Calu3 (cell line): ENCODE measurements around the gene ANKLE2. TPM values are rescaled to one million over a fixed set of nuclear protein-coding genes. Genes with fewer than 3 reads are reported as not detected.
A peak's percentile ranks its signal among the peaks of the same experiment; 100 is the strongest.

ENCODE experiments used
- BruUV-seq: library from RNA; stranded (reverse); fragments of 400-500 nt; replicated peaks from 2 replicates; lab custom pipeline; 2021; lab: Mats Ljungman, UMichigan
- CTCF ChIA-PET: fragments of 300-600 bp; sonication (Branson Sonifier 250); formaldehyde crosslinking; loops from one replicate; lab custom pipeline; 2022; ENCODE audit warnings: antibody characterized with exemption; lab: Charles Lee
- DNase-seq: peaks from one replicate; pipeline ENCODE4 v3.0.0; 2022
- H3K27ac Mint-ChIP-seq: one replicate; pipeline ENCODE4 v1.8.0; 2022; ENCODE audit warnings: mixed read lengths; ENCODE audit not compliant: unreplicated experiment
- H3K27me3 Mint-ChIP-seq: one replicate; pipeline ENCODE4 v1.8.0; 2022; ENCODE audit warnings: mixed read lengths; ENCODE audit not compliant: unreplicated experiment
- H3K36me3 Mint-ChIP-seq: one replicate; pipeline ENCODE4 v1.8.0; 2022; ENCODE audit warnings: mild to moderate bottlenecking, moderate library complexity, mixed read lengths; ENCODE audit not compliant: insufficient read depth, unreplicated experiment
- H3K4me1 Mint-ChIP-seq: one replicate; pipeline ENCODE4 v1.8.0; 2022; ENCODE audit warnings: mild to moderate bottlenecking, low read depth, mixed read lengths; ENCODE audit not compliant: unreplicated experiment
- H3K4me3 Mint-ChIP-seq: one replicate; pipeline ENCODE4 v1.8.0; 2022; ENCODE audit warnings: mild to moderate bottlenecking, low read depth, moderate library complexity, mixed read lengths; ENCODE audit not compliant: unreplicated experiment
- H3K9me3 Mint-ChIP-seq: one replicate; pipeline ENCODE4 v1.8.0; 2022; ENCODE audit warnings: low read depth, mixed read lengths; ENCODE audit not compliant: unreplicated experiment
- CTCF ChIP-seq: fragments of 200-600 bp; IDR thresholded peaks from one replicate; pipeline ENCODE4 v1.8.0; 2022; ENCODE audit warnings: antibody characterized with exemption; ENCODE audit not compliant: unreplicated experiment
- intact Hi-C: fragments of 100-400 bp; cut with micrococcal nuclease; formaldehyde crosslinking; loops from one replicate; pipeline ENCODE4 v1.10.0; 2022; ENCODE audit not compliant: unreplicated experiment
- total RNA-seq: library from RNA; stranded (reverse); gene quantifications from 2 replicates; pipeline ENCODE4 v1.2.3, GENCODE V29; 2022

The ANKLE2 gene
- total RNA-seq, 1 experiment from 2014 or later = 190 TPM

- peaks cover 97% of the 10 kb centered on the region for H3K36me3 Mint-ChIP-seq
- H3K4me1 Mint-ChIP-seq = peaks cover 8% of the 10 kb centered on the region
- no peak for TF ChIP-seq CTCF
- DNase-seq = no peak
- H3K27ac Mint-ChIP-seq = no peak overlapping the region
- BruUV-seq = no TSS peak
- no peaks in the 10 kb centered on the region for H3K9me3 Mint-ChIP-seq
- H3K27me3 Mint-ChIP-seq = no peaks in the 10 kb centered on the region
- H3K4me3 Mint-ChIP-seq = no peak overlapping the region
- intact Hi-C loops = no loop called here
- CTCF ChIA-PET = no interaction called here
Observed at GRCh38 chr12:132747896-132748295, 13.7 kb downstream of the ANKLE2 start.

GRCh38 chr12:132747395-132747794, 14.2 kb downstream of the ANKLE2 start:
- no peak for TF ChIP-seq CTCF
- Mint-ChIP-seq H3K27ac (no peak overlapping the region), H3K4me3 (no peak overlapping the region), H3K27me3 (no peaks in the 10 kb centered on the region), H3K9me3 (peaks cover 3% of the 10 kb centered on the region), H3K36me3 (peaks cover 97% of the 10 kb centered on the region), H3K4me1 (peaks cover 14% of the 10 kb centered on the region)
- intact Hi-C loops = no loop called here
- CTCF ChIA-PET = no interaction called here
- DNase-seq = no peak
- no TSS peak for BruUV-seq

GRCh38 chr12:132746613-132747012, 15.0 kb downstream of the ANKLE2 start:
- CTCF ChIA-PET = no interaction called here
- peaks cover 97% of the 10 kb centered on the region for H3K36me3 Mint-ChIP-seq
- no peak for TF ChIP-seq CTCF

GRCh38 chr12:132743831-132744230, 17.8 kb downstream of the ANKLE2 start:
- CTCF ChIA-PET = interaction anchor here (0.5 kb wide), 1 partner anchor 73 kb away, joined by 3 read pairs; no protein-coding TSS in a partner anchor
- peaks cover 100% of the 10 kb centered on the region for H3K36me3 Mint-ChIP-seq

More at GRCh38 chr12:132746613-132747012, 15.0 kb downstream of the ANKLE2 start:
- intact Hi-C loops = no loop called here
- Mint-ChIP-seq H3K4me1 (peaks cover 17% of the 10 kb centered on the region), H3K27me3 (no peaks in the 10 kb centered on the region), H3K9me3 (peaks cover 3% of the 10 kb centered on the region), H3K27ac (no peak overlapping the region), H3K4me3 (no peak overlapping the region)
- no TSS peak for BruUV-seq
- no peak for DNase-seq

More at GRCh38 chr12:132743831-132744230, 17.8 kb downstream of the ANKLE2 start:
- H3K4me3 Mint-ChIP-seq = peak overlapping the region; percentile 35
- H3K4me1 Mint-ChIP-seq = peaks cover 17% of the 10 kb centered on the region
- BruUV-seq = no TSS peak
- no peak for TF ChIP-seq CTCF
- intact Hi-C loops = no loop called here
- no peaks in the 10 kb centered on the region for H3K27me3 Mint-ChIP-seq
- H3K9me3 Mint-ChIP-seq = peaks cover 3% of the 10 kb centered on the region
- DNase-seq = no peak
- peak overlapping the region; percentile 47 for H3K27ac Mint-ChIP-seq
